Large intestine (tissue), 12 donors: ENCODE measurements around the gene SNAPC5. TPM values are rescaled to one million over a fixed set of nuclear protein-coding genes. Genes with fewer than 3 reads are reported as not detected.

Experiments used
- DNase-seq, 2 donors: peaks; one replicate each; pipeline versions ENCODE4 v3.0.0 to v3.0.0-alpha.2; 2013
- H3K27ac ChIP-seq: one replicate; pipeline ENCODE4 v1.5.1; 2013; ENCODE audit warnings: low read length
- H3K27me3 ChIP-seq: 2 replicates; pipeline ENCODE4 v1.6.1; 2013; ENCODE audit warnings: low read length; ENCODE audit not compliant: control insufficient read depth, insufficient read depth
- H3K36me3 ChIP-seq: 2 replicates; pipeline ENCODE4 v1.6.1; 2013; ENCODE audit warnings: low read length; ENCODE audit not compliant: control insufficient read depth, insufficient read depth
- H3K4me1 ChIP-seq: one replicate; pipeline ENCODE4 v1.6.1; 2013; ENCODE audit warnings: low read length; ENCODE audit not compliant: control insufficient read depth, insufficient read depth
- H3K4me3 ChIP-seq: one replicate; pipeline ENCODE4 v1.5.1; 2013; ENCODE audit warnings: low read length
- H3K9me3 ChIP-seq: one replicate; pipeline ENCODE4 v1.6.1; 2013; ENCODE audit warnings: mild to moderate bottlenecking, low read depth, low read length, moderate library complexity; ENCODE audit not compliant: control insufficient read depth
- WGBS: methylation state at CpG from one replicate; pipeline ENCODE4 v1.1.5; 2013; ENCODE audit warnings: low lambda C conversion rate; ENCODE audit not compliant: insufficient coverage; 5-methylcytosine and 5-hydroxymethylcytosine counted together
- long read RNA-seq, 11 donors: transcript quantifications; one replicate each; lab custom pipeline, GENCODE V29; 2026
- polyA plus RNA-seq: library from polyadenylated mRNA; unstranded; fragments of 120-200 nt; gene quantifications from one replicate; pipeline ENCODE4 v1.2.1, GENCODE V29; 2013

Gene SNAPC5
- polyA plus RNA-seq: 29.7 TPM
- long read RNA-seq, donor 1, transcript SNAPC5-202 (3 exons, 1,002 nt): major isoform, 13 of 16 reads
- long read RNA-seq, donor 1, partial matches to known transcripts: 0 of 16 reads
- long read RNA-seq, donor 1, other reads (novel, unspliced or antisense): 0 of 16 reads
- long read RNA-seq, donor 2, transcript SNAPC5-202 (3 exons, 1,002 nt): major isoform, 14 of 19 reads
- long read RNA-seq, donor 2, partial matches to known transcripts: 0 of 19 reads
- long read RNA-seq, donor 2, other reads (novel, unspliced or antisense): 0 of 19 reads
- long read RNA-seq, donor 3: 0 reads
- long read RNA-seq, donor 4: 0 reads
- long read RNA-seq, donor 5, transcript SNAPC5-202 (3 exons, 1,002 nt): major isoform, 5 of 9 reads
- long read RNA-seq, donor 5, partial matches to known transcripts: 0 of 9 reads
- long read RNA-seq, donor 5, other reads (novel, unspliced or antisense): 0 of 9 reads
- long read RNA-seq, donor 6, transcript SNAPC5-202 (3 exons, 1,002 nt): major isoform, 6 of 8 reads
- long read RNA-seq, donor 6, partial matches to known transcripts: 0 of 8 reads
- long read RNA-seq, donor 6, other reads (novel, unspliced or antisense): 0 of 8 reads
- long read RNA-seq, donor 7, partial matches to known transcripts: 0 of 3 reads
- long read RNA-seq, donor 7, other reads (novel, unspliced or antisense): 0 of 3 reads
- long read RNA-seq, donor 8, transcript SNAPC5-202 (3 exons, 1,002 nt): major isoform, 18 of 27 reads
- long read RNA-seq, donor 8, transcript SNAPC5-201 (2 exons, 794 nt): minor isoform, 5 of 27 reads
- long read RNA-seq, donor 8, partial matches to known transcripts: 0 of 27 reads
- long read RNA-seq, donor 8, other reads (novel, unspliced or antisense): 0 of 27 reads
- long read RNA-seq, donor 9, transcript SNAPC5-202 (3 exons, 1,002 nt): major isoform, 11 of 14 reads
- long read RNA-seq, donor 9, partial matches to known transcripts: 0 of 14 reads
- long read RNA-seq, donor 9, other reads (novel, unspliced or antisense): 0 of 14 reads
- long read RNA-seq, donor 10, transcript SNAPC5-202 (3 exons, 1,002 nt): major isoform, 9 of 12 reads
- long read RNA-seq, donor 10, partial matches to known transcripts: 0 of 12 reads
- long read RNA-seq, donor 10, other reads (novel, unspliced or antisense): 0 of 12 reads
- long read RNA-seq, donor 11, transcript SNAPC5-202 (3 exons, 1,002 nt): major isoform, 11 of 13 reads
- long read RNA-seq, donor 11, partial matches to known transcripts: 0 of 13 reads
- long read RNA-seq, donor 11, other reads (novel, unspliced or antisense): 0 of 13 reads

GRCh38 chr15:66497502-66498455 lies at the start of gene SNAPC5:
SNAPC5 (minus strand) TSS chr15:66497762; CDS start chr15:66497731, 31 bp downstream.
- Histone ChIP-seq H3K4me1 (peaks cover 18% of the 10 kb centered on the region), H3K9me3 (no peaks in the 10 kb centered on the region), H3K27me3 (no peaks in the 10 kb centered on the region), H3K36me3 (peaks cover 64% of the 10 kb centered on the region), H3K4me3 (peak within 1 kb of the TSS; percentile 90), H3K27ac (peak within 1 kb of the TSS; percentile 85)
- WGBS: 76% methylated on average over 3 of the region's 43 CpGs
- peak; percentile 94 to 95 for DNase-seq

GRCh38 chr15:66545255-66545654 lies 47.7 kb upstream of the SNAPC5 start:
- peaks cover 6% of the 10 kb centered on the region for H3K36me3 ChIP-seq
- no peaks in the 10 kb centered on the region for H3K4me1 ChIP-seq
- no peak overlapping the region for H3K27ac ChIP-seq
- H3K9me3 ChIP-seq: no peaks in the 10 kb centered on the region
- H3K4me3 ChIP-seq: no peak overlapping the region
- WGBS: no CpG with 5 or more reads among the region's 1 CpG
- no peak for DNase-seq
- no peaks in the 10 kb centered on the region for H3K27me3 ChIP-seq

- H3K9me3 ChIP-seq: no peaks in the 10 kb centered on the region
- no peak for DNase-seq
- peaks cover 13% of the 10 kb centered on the region for H3K36me3 ChIP-seq
- 100% methylated on average over 1 of the region's 4 CpGs for WGBS
- no peak overlapping the region for H3K4me3 ChIP-seq
- no peaks in the 10 kb centered on the region for H3K4me1 ChIP-seq
- H3K27me3 ChIP-seq: no peaks in the 10 kb centered on the region
- H3K27ac ChIP-seq: no peak overlapping the region
Observed at GRCh38 chr15:66542896-66543295, 45.3 kb upstream of the SNAPC5 start.

- Histone ChIP-seq H3K9me3 (no peaks in the 10 kb centered on the region), H3K4me3 (no peak overlapping the region), H3K36me3 (peaks cover 11% of the 10 kb centered on the region), H3K27me3 (no peaks in the 10 kb centered on the region), H3K27ac (no peak overlapping the region), H3K4me1 (no peaks in the 10 kb centered on the region)
- 94% methylated on average over 2 of the region's 9 CpGs for WGBS
- no peak for DNase-seq
Observed at GRCh38 chr15:66535056-66535455, 37.5 kb upstream of the SNAPC5 start.

- WGBS: 85% methylated on average over 3 of the region's 4 CpGs
- Histone ChIP-seq H3K27me3 (no peaks in the 10 kb centered on the region), H3K4me1 (no peaks in the 10 kb centered on the region), H3K27ac (no peak overlapping the region), H3K36me3 (peaks cover 13% of the 10 kb centered on the region), H3K4me3 (no peak overlapping the region), H3K9me3 (no peaks in the 10 kb centered on the region)
- no peak for DNase-seq
Observed at GRCh38 chr15:66524838-66525237, 27.3 kb upstream of the SNAPC5 start.

- Histone ChIP-seq H3K27me3 (no peaks in the 10 kb centered on the region), H3K9me3 (no peaks in the 10 kb centered on the region), H3K4me1 (no peaks in the 10 kb centered on the region), H3K4me3 (no peak overlapping the region), H3K27ac (no peak overlapping the region), H3K36me3 (peaks cover 11% of the 10 kb centered on the region)
- DNase-seq: no peak
- 94% methylated on average over 3 of the region's 3 CpGs for WGBS
Observed at GRCh38 chr15:66523926-66524325, 26.4 kb upstream of the SNAPC5 start.

GRCh38 chr15:66515901-66516322 lies 18.4 kb upstream of the SNAPC5 start:
- DNase-seq: no peak
- WGBS: no CpG with 5 or more reads among the region's 2 CpGs
- no peak overlapping the region for H3K4me3 ChIP-seq
- no peak overlapping the region for H3K27ac ChIP-seq
- H3K36me3 ChIP-seq: peaks cover 17% of the 10 kb centered on the region
- H3K9me3 ChIP-seq: no peaks in the 10 kb centered on the region
- H3K4me1 ChIP-seq: no peaks in the 10 kb centered on the region
- no peaks in the 10 kb centered on the region for H3K27me3 ChIP-seq

GRCh38 chr15:66514586-66514985 lies 17.0 kb upstream of the SNAPC5 start:
- no peaks in the 10 kb centered on the region for H3K27me3 ChIP-seq
- no peak for DNase-seq

GRCh38 chr15:66508293-66508883 lies 10.8 kb upstream of the SNAPC5 start:
- Histone ChIP-seq H3K4me3 (no peak overlapping the region), H3K27me3 (no peaks in the 10 kb centered on the region), H3K9me3 (no peaks in the 10 kb centered on the region), H3K36me3 (no peaks in the 10 kb centered on the region), H3K27ac (no peak overlapping the region), H3K4me1 (no peaks in the 10 kb centered on the region)
- no peak for DNase-seq
- WGBS: 100% methylated on average over 1 of the region's 3 CpGs

More at GRCh38 chr15:66514586-66514985, 17.0 kb upstream of the SNAPC5 start:
- no peak overlapping the region for H3K4me3 ChIP-seq
- H3K36me3 ChIP-seq: peaks cover 16% of the 10 kb centered on the region
- H3K4me1 ChIP-seq: no peaks in the 10 kb centered on the region
- no peaks in the 10 kb centered on the region for H3K9me3 ChIP-seq
- WGBS: 100% methylated on average over 1 of the region's 3 CpGs
- no peak overlapping the region for H3K27ac ChIP-seq
